Neuronal stem cell (in vitro differentiated cells): ENCODE results near the gene GALNT17.

Experiments
- DNase-seq: peaks from one replicate; pipeline ENCODE4 v3.0.0-alpha.2; 2013; ENCODE audit warnings: low spot score
- H2AFZ ChIP-seq: one replicate; pipeline ENCODE4 v1.6.1; 2013; ENCODE audit warnings: mild to moderate bottlenecking, low read length, inconsistent platforms
- H2AK5ac ChIP-seq: 2 replicates; pipeline ENCODE4 v1.6.1; 2013; ENCODE audit warnings: low read depth, mild to moderate bottlenecking, inconsistent platforms, low read length, moderate library complexity, mixed read lengths
- H2BK120ac ChIP-seq: 2 replicates; pipeline ENCODE4 v1.6.1; 2013; ENCODE audit warnings: low read depth, mild to moderate bottlenecking, inconsistent platforms, low read length, moderate library complexity, mixed read lengths
- H2BK12ac ChIP-seq: one replicate; pipeline ENCODE4 v1.6.1; 2013; ENCODE audit warnings: low read length, inconsistent platforms
- H2BK15ac ChIP-seq: 2 replicates; pipeline ENCODE4 v1.6.1; 2013; ENCODE audit warnings: mild to moderate bottlenecking, low read length, inconsistent platforms, mixed read lengths
- H2BK5ac ChIP-seq: one replicate; pipeline ENCODE4 v1.6.1; 2013; ENCODE audit warnings: inconsistent platforms, mild to moderate bottlenecking, low read length, moderate library complexity
- H3K14ac ChIP-seq: one replicate; pipeline ENCODE4 v1.6.1; 2013; ENCODE audit warnings: low read length, inconsistent platforms
- H3K18ac ChIP-seq: 2 replicates; pipeline ENCODE4 v1.6.1; 2013; ENCODE audit warnings: low read length, inconsistent platforms
- H3K23ac ChIP-seq: 2 replicates; pipeline ENCODE4 v1.6.1; 2013; ENCODE audit warnings: low read depth, mild to moderate bottlenecking, mixed read lengths, low read length, inconsistent platforms; ENCODE audit not compliant: poor library complexity
- H3K27ac ChIP-seq: replicated peaks from 3 replicates; pipeline ENCODE4 v1.5.1; 2013; ENCODE audit warnings: low read length, inconsistent platforms
- H3K27me3 ChIP-seq, 3 experiments: 2 replicates each; pipeline ENCODE4 v1.6.1; 2013; ENCODE audit warnings: low read length in 3 of 3, mild to moderate bottlenecking in 2 of 3, inconsistent platforms in 1 of 3, low read depth in 1 of 3, mixed read lengths in 1 of 3, moderate library complexity in 1 of 3; ENCODE audit not compliant: control insufficient read depth in 3 of 3, insufficient read depth in 3 of 3
- H3K36me3 ChIP-seq, 2 donors: replicated peaks in 1 of 2; 2 replicates each; pipeline ENCODE4 v1.6.1; 2013; ENCODE audit warnings: low read length in 2 of 2; ENCODE audit not compliant: control insufficient read depth in 2 of 2, insufficient read depth in 2 of 2
- H3K4ac ChIP-seq: 2 replicates; pipeline ENCODE4 v1.6.1; 2013; ENCODE audit warnings: inconsistent platforms, mild to moderate bottlenecking, low read length, moderate library complexity
- H3K4me1 ChIP-seq, 2 donors: 1 replicate in 1 of 2; 2 replicates in 1 of 2; pipeline ENCODE4 v1.6.1; 2013; ENCODE audit warnings: low read length in 2 of 2, low read depth in 1 of 2; ENCODE audit not compliant: control insufficient read depth in 2 of 2, insufficient read depth in 1 of 2
- H3K4me2 ChIP-seq: one replicate; pipeline ENCODE4 v1.6.1; 2013; ENCODE audit warnings: mild to moderate bottlenecking, low read length, inconsistent platforms; ENCODE audit not compliant: insufficient read depth, poor library complexity, severe bottlenecking
- H3K4me3 ChIP-seq, 2 donors: 2 replicates each; pipeline ENCODE4 v1.5.1; 2013; ENCODE audit warnings: low read length in 2 of 2, mild to moderate bottlenecking in 2 of 2, inconsistent platforms in 1 of 2, moderate library complexity in 1 of 2
- H3K79me1 ChIP-seq: one replicate; pipeline ENCODE4 v1.6.1; 2013; ENCODE audit warnings: low read depth, mild to moderate bottlenecking, inconsistent platforms, low read length, moderate library complexity
- H3K9ac ChIP-seq: one replicate; pipeline ENCODE4 v1.6.1; 2013; ENCODE audit warnings: mild to moderate bottlenecking, low read depth, low read length, inconsistent platforms; ENCODE audit not compliant: poor library complexity
- H3K9me3 ChIP-seq, 2 donors: replicated peaks in 1 of 2; 2 replicates each; pipeline versions ENCODE3 to v1.6.1; 2013; ENCODE audit warnings: low read length in 2 of 2, mild to moderate bottlenecking in 2 of 2, inconsistent platforms in 1 of 2, low read depth in 1 of 2, mixed read lengths in 1 of 2, moderate library complexity in 1 of 2; ENCODE audit not compliant: control insufficient read depth in 2 of 2, insufficient read depth in 1 of 2
- H4K8ac ChIP-seq: one replicate; pipeline ENCODE4 v1.6.1; 2013; ENCODE audit warnings: low read depth, mild to moderate bottlenecking, inconsistent platforms, low read length, moderate library complexity
- H4K91ac ChIP-seq: one replicate; pipeline ENCODE4 v1.6.1; 2013; ENCODE audit warnings: low read length, low read depth, mild to moderate bottlenecking, inconsistent platforms; ENCODE audit not compliant: poor library complexity
- WGBS, 2 donors: extraction: QIAGEN DNeasy Blood & Tissue Kit; methylation state at CpG; one replicate each; pipeline ENCODE4 v1.1.7; 2013; ENCODE audit warnings: missing lambda C conversion rate in 2 of 2, mixed read lengths in 1 of 2; ENCODE audit not compliant: insufficient read length in 2 of 2, insufficient replicate concordance in 1 of 2; ENCODE audit errors: extremely low coverage in 2 of 2; 5-methylcytosine and 5-hydroxymethylcytosine counted together

GALNT17 gene

DNA sequence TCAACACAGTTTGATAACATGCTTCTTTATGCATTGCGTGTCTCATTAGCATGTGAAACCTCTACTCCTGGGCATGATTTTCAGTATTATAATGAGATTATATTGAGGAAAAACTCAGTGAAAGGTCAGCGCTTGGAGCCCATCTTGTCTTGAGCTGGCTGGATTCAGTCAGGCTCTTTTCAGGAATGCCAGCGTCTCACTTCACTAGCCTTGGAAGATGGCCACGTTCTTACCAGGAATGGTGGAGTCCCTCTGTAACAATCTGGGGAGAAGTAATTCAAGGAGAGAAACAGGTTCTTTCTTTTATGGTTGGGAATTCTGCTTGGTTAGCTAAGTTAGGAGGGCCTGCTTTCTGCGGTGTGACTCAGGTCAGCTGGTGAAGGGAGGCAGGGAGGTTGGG lies 241.0 kb downstream of the GALNT17 start:
- Histone ChIP-seq H3K4me2 (no peak overlapping the region), H2AFZ (no peak overlapping the region), H3K9ac (no peak overlapping the region), H3K27ac (no peak overlapping the region), H3K14ac (no peak overlapping the region), H3K18ac (peak overlapping the region; percentile 22), H3K27me3 (no peaks in the 10 kb centered on the region), H3K23ac (no peak overlapping the region), H3K4me3 (no peak overlapping the region), H2BK120ac (no peak overlapping the region), H3K36me3 (no peaks in the 10 kb centered on the region), H2AK5ac (no peak overlapping the region), H4K8ac (no peak overlapping the region), H2BK12ac (no peak overlapping the region), H2BK15ac (no peak overlapping the region), H4K91ac (no peak overlapping the region), H3K4ac (no peak overlapping the region), H3K79me1 (no peaks in the 10 kb centered on the region), H3K4me1 (no peaks in the 10 kb centered on the region), H2BK5ac (no peak overlapping the region), H3K9me3 (peaks cover 6 to 36% of the 10 kb centered on the region in 2 donors)
- DNase-seq = no peak
- no CpG with 5 or more reads among the region's 5 CpGs for WGBS, 2 donors

DNA sequence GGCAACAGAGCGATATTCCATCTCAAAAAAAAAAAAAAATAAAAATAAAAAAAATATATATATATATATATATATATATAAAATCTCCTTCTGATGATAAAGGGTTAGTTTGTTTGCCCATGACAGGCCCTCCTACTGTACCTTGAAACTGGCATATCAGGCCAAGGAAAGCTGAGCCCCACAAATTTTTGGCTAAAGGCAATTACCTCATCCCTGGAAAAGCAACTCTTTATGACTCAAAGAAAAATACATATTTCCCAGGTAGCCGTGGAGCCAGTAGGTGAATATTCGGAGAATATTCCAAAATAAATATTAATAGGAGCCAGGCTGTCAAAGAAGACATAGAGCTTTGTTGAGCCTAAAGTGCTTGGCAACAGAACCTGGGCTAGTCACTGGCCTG lies 245.1 kb downstream of the GALNT17 start:
- no peak for DNase-seq
- no peak overlapping the region for H2BK12ac ChIP-seq
- no peaks in the 10 kb centered on the region for H3K79me1 ChIP-seq
- H3K14ac ChIP-seq = no peak overlapping the region
- H3K9me3 ChIP-seq = peaks cover 6 to 52% of the 10 kb centered on the region in 2 donors
- no CpG with 5 or more reads among the region's 3 CpGs for WGBS, 2 donors
- no peak overlapping the region for H2AK5ac ChIP-seq
- H3K23ac ChIP-seq = no peak overlapping the region
- H3K36me3 ChIP-seq = no peaks in the 10 kb centered on the region
- H4K8ac ChIP-seq = no peak overlapping the region
- H2BK120ac ChIP-seq = no peak overlapping the region
- H3K27ac ChIP-seq = no peak overlapping the region
- no peak overlapping the region for H3K4ac ChIP-seq
- no peaks in the 10 kb centered on the region for H3K4me1 ChIP-seq
- H2BK5ac ChIP-seq = no peak overlapping the region
- no peak overlapping the region for H4K91ac ChIP-seq
- no peak overlapping the region for H3K18ac ChIP-seq
- no peak overlapping the region for H2BK15ac ChIP-seq
- no peak overlapping the region for H3K9ac ChIP-seq
- H3K4me2 ChIP-seq = no peak overlapping the region
- no peak overlapping the region for H3K4me3 ChIP-seq
- no peak overlapping the region for H2AFZ ChIP-seq
- H3K27me3 ChIP-seq = no peaks in the 10 kb centered on the region

DNA sequence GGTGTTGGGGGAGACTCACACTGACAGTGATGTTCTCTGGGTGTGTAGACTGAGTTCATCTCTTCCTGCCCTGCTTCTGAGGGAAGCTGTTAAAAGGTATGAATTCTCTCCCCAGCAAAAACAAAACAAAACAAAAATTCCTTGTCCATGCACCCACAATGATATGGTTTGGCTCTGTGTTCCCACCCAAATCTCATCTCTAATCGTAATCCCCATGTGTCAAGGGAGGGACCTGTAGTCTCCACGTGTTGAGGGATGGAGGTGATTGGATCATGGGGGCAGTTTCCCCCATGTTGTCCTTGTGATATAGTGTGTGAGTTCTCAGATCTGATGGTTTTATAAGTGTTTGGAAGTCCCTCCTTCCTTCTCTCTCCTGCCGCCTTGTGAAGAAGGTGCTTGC lies 245.5 kb downstream of the GALNT17 start:
- H3K18ac ChIP-seq = no peak overlapping the region
- no peak overlapping the region for H3K4me3 ChIP-seq
- no peak overlapping the region for H3K14ac ChIP-seq
- no peak overlapping the region for H3K23ac ChIP-seq
- no CpG with 5 or more reads among the region's 3 CpGs for WGBS, 2 donors
- H2BK120ac ChIP-seq = no peak overlapping the region
- H3K4me2 ChIP-seq = no peak overlapping the region
- no peaks in the 10 kb centered on the region for H3K79me1 ChIP-seq
- no peak overlapping the region for H4K91ac ChIP-seq
- no peak overlapping the region for H2BK15ac ChIP-seq
- H2BK5ac ChIP-seq = no peak overlapping the region
- H4K8ac ChIP-seq = no peak overlapping the region
- peaks cover 6 to 52% of the 10 kb centered on the region in 2 donors for H3K9me3 ChIP-seq
- DNase-seq = no peak
- H3K9ac ChIP-seq = no peak overlapping the region
- H3K4ac ChIP-seq = no peak overlapping the region
- no peak overlapping the region for H2AK5ac ChIP-seq
- no peak overlapping the region for H3K27ac ChIP-seq
- no peaks in the 10 kb centered on the region for H3K27me3 ChIP-seq
- no peaks in the 10 kb centered on the region for H3K36me3 ChIP-seq
- H2BK12ac ChIP-seq = no peak overlapping the region
- no peaks in the 10 kb centered on the region for H3K4me1 ChIP-seq
- H2AFZ ChIP-seq = no peak overlapping the region

DNA sequence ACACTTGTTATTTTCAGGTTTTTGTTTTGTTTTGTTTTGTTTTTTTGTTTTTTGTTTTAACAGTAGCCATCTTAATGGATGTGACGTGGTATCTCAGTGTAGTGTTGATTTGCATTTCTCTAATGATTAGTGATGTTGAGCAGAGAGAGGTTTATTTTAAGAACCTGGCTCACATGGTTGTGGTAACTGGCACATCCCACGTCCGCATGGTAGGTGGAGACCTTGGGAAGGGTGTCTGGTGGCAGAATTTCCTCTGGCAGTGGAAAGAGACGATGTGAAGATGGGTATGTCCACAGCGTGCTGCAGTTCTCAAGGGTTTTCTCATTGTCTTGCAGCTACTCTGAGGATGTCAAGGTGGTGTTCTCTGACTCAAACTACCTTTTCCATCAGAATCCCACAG lies 252.2 kb downstream of the GALNT17 start:
- no CpG with 5 or more reads among the region's 5 CpGs for WGBS, 2 donors
- Histone ChIP-seq H3K18ac (no peak overlapping the region), H2AFZ (no peak overlapping the region), H3K23ac (no peak overlapping the region), H4K91ac (no peak overlapping the region), H3K27ac (no peak overlapping the region), H3K14ac (no peak overlapping the region), H3K4me1 (peaks cover 0 to 2% of the 10 kb centered on the region in 2 donors), H3K9me3 (peaks cover 0 to 9% of the 10 kb centered on the region in 2 donors), H2BK15ac (no peak overlapping the region), H2BK12ac (no peak overlapping the region), H3K36me3 (peaks cover 0 to 5% of the 10 kb centered on the region in 2 donors), H2BK5ac (no peak overlapping the region), H3K4ac (no peak overlapping the region), H2AK5ac (no peak overlapping the region), H3K79me1 (no peaks in the 10 kb centered on the region), H2BK120ac (no peak overlapping the region), H3K4me3 (no peak overlapping the region), H3K9ac (no peak overlapping the region), H4K8ac (no peak overlapping the region), H3K27me3 (no peaks in the 10 kb centered on the region), H3K4me2 (no peak overlapping the region)
- no peak for DNase-seq
